GM19467 (cell line): ENCODE results near the gene ZNF592.
"Not testable (repeated sequence)": the region's sequence is repeated elsewhere in the genome, so short reads cannot be mapped to it uniquely, and the experiment has no call there.

ENCODE experiments used
- ATAC-seq: cut with Tn5 transposase; IDR thresholded peaks from one replicate; pipeline ENCODE4 v1.9.1; 2021; ENCODE audit warnings: mild to moderate bottlenecking, moderate library complexity; ENCODE audit not compliant: unreplicated experiment

The ZNF592 gene

GRCh38 chr15:84845631-84846030 lies 97.2 kb downstream of the ZNF592 start:
- ATAC-seq = not testable (repeated sequence)

GRCh38 chr15:84846269-84846668 lies 97.9 kb downstream of the ZNF592 start:
- no peak for ATAC-seq

GRCh38 chr15:84847382-84847781 lies 99.0 kb downstream of the ZNF592 start:
- no peak for ATAC-seq

- ATAC-seq = no peak
Measured at GRCh38 chr15:84852212-84852611, 103.8 kb downstream of the ZNF592 start.

GRCh38 chr15:84855136-84855535 lies 106.7 kb downstream of the ZNF592 start:
- no peak for ATAC-seq

- ATAC-seq = no peak
Measured at GRCh38 chr15:84855765-84856164, 107.4 kb downstream of the ZNF592 start.
